ENCODE results near the gene TRDN.
"Not testable (repeated sequence)": the region's sequence is repeated elsewhere in the genome, so short reads cannot be mapped to it uniquely, and the experiment has no call there.

The TRDN gene

DNA sequence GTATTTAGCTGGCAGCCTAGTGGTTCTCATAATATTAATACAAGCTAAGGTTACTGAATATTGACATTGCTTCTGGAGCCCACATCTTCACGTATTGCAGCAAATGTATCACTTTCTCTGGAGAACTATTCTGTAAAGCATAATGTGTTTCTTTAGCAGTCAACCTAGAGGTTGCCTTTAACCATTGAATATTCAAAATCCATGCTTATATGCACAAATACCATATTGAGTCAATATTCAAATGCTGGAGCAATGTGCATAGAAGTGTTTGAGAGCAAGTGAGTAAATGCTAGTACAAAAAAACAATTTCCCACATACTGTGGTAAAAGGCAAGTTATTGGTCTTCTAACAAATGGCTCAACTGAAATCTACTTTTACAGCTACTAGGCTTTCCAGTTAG lies 231.8 kb downstream of the TRDN start:
- DNase-seq (ENCODE audit: low spot score): no peak

GRCh38 chr6:123402052-123402451 lies 234.7 kb downstream of the TRDN start:
- no peak for DNase-seq (ENCODE audit: low spot score)

GRCh38 chr6:123398072-123398471 lies 238.7 kb downstream of the TRDN start:
- DNase-seq (ENCODE audit: low spot score): no peak

DNA sequence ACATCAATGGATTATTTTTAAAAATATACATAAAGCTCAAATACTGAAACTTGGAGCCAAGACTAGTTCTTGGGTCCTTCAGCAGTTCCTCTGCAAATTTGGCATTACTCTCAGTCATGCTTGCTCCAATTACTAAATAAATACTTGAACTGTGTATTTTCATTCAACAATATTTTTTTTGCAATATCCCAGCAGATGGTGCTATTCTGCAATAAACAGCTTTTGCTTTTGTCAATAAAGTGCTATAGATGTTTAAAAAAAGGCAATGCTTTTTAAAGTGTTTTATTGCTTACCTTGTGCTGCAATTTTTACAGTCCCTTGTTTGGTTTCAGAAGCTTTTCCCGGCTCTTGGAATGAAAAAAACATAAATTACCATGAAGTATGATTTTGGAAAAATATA lies 243.4 kb downstream of the TRDN start:
- DNase-seq (ENCODE audit: low spot score): no peak

DNA sequence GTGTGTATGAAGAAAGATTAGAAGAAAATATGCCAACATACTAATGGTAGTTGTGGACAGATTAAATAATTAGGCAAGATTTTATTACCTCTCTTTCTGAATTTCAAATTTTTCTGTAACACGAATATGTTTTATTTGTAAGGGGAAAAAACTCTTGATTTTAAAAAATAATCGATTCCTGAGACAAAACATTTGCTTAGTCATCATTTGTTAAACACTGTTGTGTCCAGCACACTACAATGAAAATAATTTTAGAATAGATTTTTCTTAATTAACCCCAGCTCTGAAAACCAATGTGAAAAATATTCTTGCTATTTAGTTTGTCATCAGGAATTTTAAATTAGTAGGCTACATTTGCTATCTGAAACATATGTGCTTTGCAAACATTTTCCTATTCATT lies 253.0 kb downstream of the TRDN start:
- no peak for DNase-seq (ENCODE audit: low spot score)

GRCh38 chr6:123380257-123380656 lies 256.5 kb downstream of the TRDN start:
- no peak for DNase-seq (ENCODE audit: low spot score)

- DNase-seq (ENCODE audit: low spot score): no peak
These were observed 264.0 kb downstream of the TRDN start for GRCh38 chr6:123372737-123373136.

DNA sequence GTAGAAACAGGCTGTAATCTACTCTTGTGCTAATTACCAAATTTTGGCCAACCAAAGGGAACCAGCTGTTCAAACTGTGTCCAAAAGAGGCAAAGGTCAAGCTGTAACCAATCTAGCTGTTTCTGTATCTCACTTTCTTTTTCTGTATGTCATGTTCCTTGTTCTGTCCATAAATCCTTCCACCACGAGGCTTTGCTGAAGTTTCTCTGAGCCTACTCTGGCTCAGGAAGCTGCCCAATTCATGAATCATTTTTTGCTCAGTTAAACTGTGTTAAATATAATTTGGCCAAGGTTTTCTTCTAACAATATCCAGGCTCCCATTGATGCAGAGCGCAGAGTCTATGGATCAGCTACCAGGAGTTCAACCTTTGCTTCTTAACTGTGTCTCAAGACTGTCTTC lies 272.8 kb downstream of the TRDN start:
- no peak for DNase-seq (ENCODE audit: low spot score)

DNA sequence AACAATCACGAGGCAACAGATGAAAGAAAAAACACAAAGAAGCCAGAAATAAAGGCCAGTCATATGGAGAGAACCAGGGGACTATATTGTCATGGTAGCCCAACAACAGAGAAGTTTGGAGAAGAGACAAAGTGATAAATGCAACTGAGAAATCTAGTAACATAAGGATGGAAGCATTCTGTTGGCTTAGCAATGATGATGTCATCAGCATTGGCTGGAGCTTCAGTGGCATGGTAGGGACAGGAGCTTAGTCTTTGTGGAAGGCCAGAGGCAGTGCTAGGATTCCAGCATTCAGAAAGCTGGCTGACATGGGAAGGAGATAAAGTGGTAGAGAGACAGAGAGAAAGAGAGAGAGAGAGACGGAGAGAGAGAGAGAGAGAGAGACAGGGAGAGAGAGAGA lies 276.4 kb downstream of the TRDN start:
- DNase-seq (ENCODE audit: low spot score): no peak

DNA sequence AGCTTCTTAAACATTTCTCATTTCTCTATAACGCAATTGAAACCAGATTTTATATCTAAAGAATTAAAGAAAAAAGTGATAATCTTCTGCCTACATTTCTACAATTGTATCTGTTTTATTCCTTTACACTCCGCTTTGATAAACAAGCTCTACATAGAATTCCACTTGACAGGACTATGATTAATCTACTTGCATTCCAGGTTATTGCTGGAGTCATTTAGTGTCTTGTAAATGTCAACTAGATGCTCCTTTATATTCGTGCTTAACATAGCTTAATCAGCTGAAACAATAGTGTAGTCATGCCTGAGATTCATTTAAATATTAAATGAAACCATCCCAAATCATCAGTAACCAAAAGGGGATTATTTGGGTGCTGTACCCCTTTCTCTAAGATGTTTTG lies 284.0 kb downstream of the TRDN start:
- no peak for DNase-seq (ENCODE audit: low spot score)

DNA sequence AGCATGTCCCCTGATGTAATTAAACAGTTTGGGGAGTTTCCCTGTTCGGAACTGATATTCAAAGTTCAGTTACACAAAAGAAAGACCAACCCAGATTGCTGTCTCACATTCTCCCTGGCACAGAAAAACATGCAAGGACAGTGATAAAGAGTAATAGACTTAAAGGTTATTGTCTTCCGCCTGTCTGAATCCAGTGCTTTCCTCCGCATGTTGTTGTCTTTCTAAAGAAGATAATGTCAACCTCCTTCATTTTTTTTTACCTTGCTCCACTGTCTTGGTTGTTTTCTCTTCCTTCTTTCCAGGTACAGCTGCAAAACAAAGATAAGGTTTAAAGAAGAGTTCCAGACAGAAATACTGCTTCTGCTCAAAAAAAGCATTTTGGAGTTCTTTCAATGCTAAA lies 284.5 kb downstream of the TRDN start:
- DNase-seq (ENCODE audit: low spot score): no peak

- DNase-seq (ENCODE audit: low spot score): no peak
These were observed 292.9 kb downstream of the TRDN start for GRCh38 chr6:123343836-123344235.

DNA sequence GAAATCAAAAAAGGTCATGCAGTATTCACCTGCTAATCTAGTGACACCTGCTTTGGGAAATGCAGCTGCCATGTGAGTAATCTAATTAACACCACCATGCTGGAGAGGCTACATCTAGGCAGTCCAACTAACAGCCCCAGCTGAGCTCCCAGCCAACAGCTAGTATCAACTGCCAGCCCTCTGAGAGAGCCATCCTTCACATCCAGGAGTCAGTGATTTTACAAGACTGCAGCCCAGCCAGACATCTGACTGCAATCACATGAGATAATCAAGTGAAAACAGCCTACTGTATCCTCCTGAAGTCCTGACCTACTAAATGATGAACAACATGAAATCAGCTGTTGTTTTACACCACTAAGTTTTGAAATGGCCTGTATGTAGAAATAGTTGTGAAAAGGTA lies 298.4 kb downstream of the TRDN start:
- no peak for DNase-seq (ENCODE audit: low spot score)

GRCh38 chr6:123333000-123333756 lies 303.6 kb downstream of the TRDN start:
- no peak for DNase-seq (ENCODE audit: low spot score)

GRCh38 chr6:123332070-123332469 lies 304.7 kb downstream of the TRDN start:
- DNase-seq (ENCODE audit: low spot score): no peak

DNA sequence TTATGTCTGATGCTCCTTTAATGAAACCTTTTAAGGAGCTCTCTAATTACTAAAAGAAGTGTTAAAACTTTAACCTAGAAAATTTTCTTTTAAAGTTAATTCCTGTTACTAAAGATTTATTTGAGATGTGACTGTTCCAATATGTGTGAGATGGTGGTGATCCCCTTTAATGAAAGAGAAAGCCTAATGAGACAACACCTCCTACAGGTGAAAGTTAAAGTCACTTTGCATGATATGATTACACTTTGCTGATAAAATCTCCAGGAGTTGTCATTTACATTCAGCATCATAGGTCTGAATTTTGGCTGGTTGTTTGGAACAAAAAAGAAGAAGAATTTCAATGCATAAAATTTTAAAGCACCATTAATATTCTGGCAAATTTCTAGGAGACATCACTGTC lies 307.4 kb downstream of the TRDN start:
- DNase-seq (ENCODE audit: low spot score): no peak

- no peak for DNase-seq (ENCODE audit: low spot score)
These were observed 313.1 kb downstream of the TRDN start for GRCh38 chr6:123323452-123324329.

- DNase-seq (ENCODE audit: low spot score): no peak
These were observed 315.7 kb downstream of the TRDN start for GRCh38 chr6:123321020-123321419.

DNA sequence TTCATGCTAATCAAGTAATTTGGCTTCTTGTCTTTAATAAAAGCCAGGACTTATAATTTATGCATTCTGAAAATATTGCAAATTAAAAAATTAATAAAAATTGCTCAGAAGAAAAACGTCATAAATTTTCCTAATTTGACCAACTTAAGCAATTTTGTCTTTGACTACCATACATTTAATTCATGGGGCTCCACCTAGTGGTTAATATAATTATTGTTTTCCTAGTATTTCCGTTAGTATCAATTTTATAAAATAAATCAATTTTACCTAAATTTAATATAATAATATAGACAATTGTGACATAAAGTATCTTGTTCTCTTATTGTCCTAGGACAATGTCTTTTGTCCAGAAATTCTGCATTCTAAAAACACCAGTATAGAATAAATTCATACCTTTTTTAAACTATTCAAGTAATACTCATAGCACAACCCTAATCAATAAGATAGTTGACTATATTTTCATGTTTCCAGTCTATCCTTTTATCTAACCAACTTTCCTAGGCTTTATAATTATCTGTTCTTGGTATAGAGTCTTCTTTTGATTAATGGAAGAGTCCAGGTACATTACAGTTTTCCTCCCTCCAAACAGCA lies 319.9 kb downstream of the TRDN start:
- no peak for DNase-seq (ENCODE audit: low spot score)

- DNase-seq (ENCODE audit: low spot score): not testable (repeated sequence)
These were observed 322.3 kb downstream of the TRDN start for GRCh38 chr6:123314459-123314858.

DNA sequence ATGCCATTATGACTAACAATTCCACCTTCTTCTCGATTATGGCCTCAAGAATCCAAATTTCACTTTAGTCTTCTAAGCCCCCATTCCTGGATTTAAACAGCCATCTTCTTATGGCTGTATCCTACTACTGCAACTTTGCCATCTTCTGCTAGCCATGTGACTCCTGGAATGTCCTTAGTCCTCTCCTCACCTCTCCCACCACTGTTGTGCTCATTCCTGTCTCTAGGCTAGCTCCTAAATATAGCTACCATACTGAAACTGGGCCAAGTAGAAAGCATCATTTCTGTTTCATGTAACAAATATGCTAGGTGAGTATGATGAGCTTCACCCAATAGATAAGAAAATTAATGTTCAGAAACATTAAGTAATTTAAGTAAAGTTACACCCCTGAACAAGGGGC lies 327.6 kb downstream of the TRDN start:
- DNase-seq (ENCODE audit: low spot score): no peak

GRCh38 chr6:123306334-123306733 lies 330.4 kb downstream of the TRDN start:
- DNase-seq (ENCODE audit: low spot score): no peak

GRCh38 chr6:123295672-123296071 lies 341.1 kb downstream of the TRDN start:
- DNase-seq (ENCODE audit: low spot score): no peak
